ENCODE measurements around the gene PPP1R14C.

The PPP1R14C gene

GRCh38 chr6:150150821-150151646, 8.2 kb downstream of the PPP1R14C start:
- no peak for ATAC-seq
- TF ChIP-seq ARNTL (CRISPR knock-in tag; IDR thresholded peaks at IDR 0.05; ENCODE audit: borderline replicate concordance, low read depth): no peak
- TF ChIP-seq ZNF565 (CRISPR knock-in tag; conservative IDR thresholded peaks at IDR 0.05; ENCODE audit: low read depth): no peak
- TF ChIP-seq ZNF8 (CRISPR knock-in tag; IDR thresholded peaks at IDR 0.05): no peak
- TF ChIP-seq ZFP30 (CRISPR knock-in tag; IDR thresholded peaks at IDR 0.05): no peak
- no peak for TF ChIP-seq ESRRG (CRISPR knock-in tag; IDR thresholded peaks at IDR 0.05)
- no peak for TF ChIP-seq CREB5 (CRISPR knock-in tag; IDR thresholded peaks at IDR 0.05; ENCODE audit: low read depth)
- TF ChIP-seq TSHZ2 (CRISPR knock-in tag; IDR thresholded peaks at IDR 0.05): no peak
- TF ChIP-seq PATZ1 (CRISPR knock-in tag; IDR thresholded peaks at IDR 0.05; ENCODE audit: borderline replicate concordance): no peak

GRCh38 chr6:150152891-150153876, 10.3 kb downstream of the PPP1R14C start:
- ATAC-seq: no peak
- no peak for TF ChIP-seq ESRRG (CRISPR knock-in tag; IDR thresholded peaks at IDR 0.05)
- no peak for TF ChIP-seq RARB (CRISPR knock-in tag; IDR thresholded peaks at IDR 0.05)
- no peak for TF ChIP-seq SNAI2 (CRISPR knock-in tag; IDR thresholded peaks at IDR 0.05)
- no peak for TF ChIP-seq CSDC2 (CRISPR knock-in tag; IDR thresholded peaks at IDR 0.05)
- no peak for TF ChIP-seq TSHZ2 (CRISPR knock-in tag; IDR thresholded peaks at IDR 0.05)

- TF ChIP-seq PPARA (CRISPR knock-in tag; IDR thresholded peaks at IDR 0.05; ENCODE audit: borderline replicate concordance) (no peak), TCF4 (CRISPR knock-in tag; IDR thresholded peaks at IDR 0.05; ENCODE audit: borderline replicate concordance) (no peak), ISL1 (CRISPR knock-in tag; IDR thresholded peaks at IDR 0.05) (no peak), ZNF565 (CRISPR knock-in tag; conservative IDR thresholded peaks at IDR 0.05; ENCODE audit: low read depth) (no peak), BACH2 (CRISPR knock-in tag; IDR thresholded peaks at IDR 0.05; ENCODE audit: borderline replicate concordance) (no peak), ZNF8 (CRISPR knock-in tag; IDR thresholded peaks at IDR 0.05) (no peak), ARNTL (CRISPR knock-in tag; IDR thresholded peaks at IDR 0.05; ENCODE audit: borderline replicate concordance, low read depth) (no peak), CSDC2 (CRISPR knock-in tag; IDR thresholded peaks at IDR 0.05) (no peak), ZFP30 (CRISPR knock-in tag; IDR thresholded peaks at IDR 0.05) (no peak), ZFP3 (CRISPR knock-in tag; IDR thresholded peaks at IDR 0.05) (no peak)
- ATAC-seq: no peak
These were observed 11.2 kb downstream of the PPP1R14C start for GRCh38 chr6:150153905-150154492.
